ENCODE results near the gene CCDC85C. TPM values are rescaled to one million over a fixed set of nuclear protein-coding genes. Genes with fewer than 3 reads are reported as not detected.

The CCDC85C gene
- total RNA-seq, 1 experiment from 2014 or later = 42.3 TPM

GRCh38 chr14:99552572-99553216, 51.3 kb downstream of the CCDC85C start:
- peaks cover 0 to 8% of the 10 kb centered on the region in 2 experiments; a peak in 2 of 4 replicates for H3K4me1 ChIP-seq (ENCODE audit: control insufficient read depth in 1 of 2, insufficient read depth in 2 of 2, low read length in 2 of 2)
- no peak overlapping the region for H2AFZ ChIP-seq (ENCODE audit: low read depth, low read length, poor library complexity, severe bottlenecking)
- H3K9me2 ChIP-seq (ENCODE audit: insufficient read depth) = no peaks in the 10 kb centered on the region
- H3K4me2 ChIP-seq (ENCODE audit: low read length) = no peak overlapping the region
- no peaks in the 10 kb centered on the region for H4K20me1 ChIP-seq (ENCODE audit: insufficient read depth)
- DNase-seq (ENCODE audit: low read depth, low spot score) (no peak), ATAC-seq (no peak)
- ChIA-PET RAD21 (ENCODE audit: low non-redundant PET in 1 of 2, low total read pairs in 2 of 2, uncharacterized antibody in 2 of 2, unreplicated experiment in 2 of 2) (no interaction called here), POLR2A (no interaction called here), CTCF (interaction anchor here (0.9 kb wide), 1 partner anchor 76 kb away, joined by 3 read pairs; no protein-coding TSS in a partner anchor)
- peaks cover 41% of the 10 kb centered on the region for H3K79me2 ChIP-seq (ENCODE audit: insufficient read depth, low read length)
- no peaks in the 10 kb centered on the region for H3K36me3 ChIP-seq (ENCODE audit: control insufficient read depth in 1 of 2, insufficient read depth in 2 of 2, low read length in 2 of 2)
- TF ChIP-seq CBX3 (IDR thresholded peaks at IDR 0.05; ENCODE audit: low read depth) = no peak
- no TSS peak for BruUV-seq (replicated peaks)
- no peaks in the 10 kb centered on the region for H3K9me3 ChIP-seq (ENCODE audit: control insufficient read depth in 1 of 2, insufficient read depth in 1 of 2, low read depth in 1 of 2, low read length in 2 of 2)
- no peak overlapping the region for H3K4me3 ChIP-seq (replicated peaks in 1 of 2; ENCODE audit: low read depth in 1 of 2, low read length in 2 of 2)
- intact Hi-C loops (cut with micrococcal nuclease) = no loop called here
- H3K27me3 ChIP-seq (ENCODE audit: insufficient read depth, low read length) = no peaks in the 10 kb centered on the region
- no peak overlapping the region for H3K27ac ChIP-seq (ENCODE audit: low read depth, low read length)
- no peak overlapping the region for H3K9ac ChIP-seq (ENCODE audit: low read length)

- no peaks in the 10 kb centered on the region for H3K9me2 ChIP-seq (ENCODE audit: insufficient read depth)
- H3K4me3 ChIP-seq (replicated peaks in 1 of 2; ENCODE audit: low read depth in 1 of 2, low read length in 2 of 2) = no peak overlapping the region
- ATAC-seq (no peak), DNase-seq (ENCODE audit: low read depth, low spot score) (no peak)
- ChIA-PET RAD21 (ENCODE audit: low non-redundant PET in 1 of 2, low total read pairs in 2 of 2, uncharacterized antibody in 2 of 2, unreplicated experiment in 2 of 2) (no interaction called here), POLR2A (no interaction called here), CTCF (no interaction called here)
- H3K9ac ChIP-seq (ENCODE audit: low read length) = no peak overlapping the region
- H3K4me2 ChIP-seq (ENCODE audit: low read length) = no peak overlapping the region
- H3K4me1 ChIP-seq (ENCODE audit: control insufficient read depth in 1 of 2, insufficient read depth in 2 of 2, low read length in 2 of 2) = peaks cover 0 to 8% of the 10 kb centered on the region in 2 experiments; a peak in 2 of 4 replicates
- no peaks in the 10 kb centered on the region for H3K27me3 ChIP-seq (ENCODE audit: insufficient read depth, low read length)
- H4K20me1 ChIP-seq (ENCODE audit: insufficient read depth) = no peaks in the 10 kb centered on the region
- intact Hi-C loops (cut with micrococcal nuclease) = no loop called here
- H3K36me3 ChIP-seq (ENCODE audit: control insufficient read depth in 1 of 2, insufficient read depth in 2 of 2, low read length in 2 of 2) = no peaks in the 10 kb centered on the region
- no peaks in the 10 kb centered on the region for H3K9me3 ChIP-seq (ENCODE audit: control insufficient read depth in 1 of 2, insufficient read depth in 1 of 2, low read depth in 1 of 2, low read length in 2 of 2)
- H3K27ac ChIP-seq (ENCODE audit: low read depth, low read length) = no peak overlapping the region
- BruUV-seq (replicated peaks) = no TSS peak
- H3K79me2 ChIP-seq (ENCODE audit: insufficient read depth, low read length) = peaks cover 38% of the 10 kb centered on the region
- no peak overlapping the region for H2AFZ ChIP-seq (ENCODE audit: low read depth, low read length, poor library complexity, severe bottlenecking)
- no peak for TF ChIP-seq POLR2AphosphoS5 (IDR thresholded peaks at IDR 0.05; ENCODE audit: low read depth, low read length)
- TF ChIP-seq EGR1 (IDR thresholded peaks at IDR 0.05; ENCODE audit: low read depth) = no peak
- TF ChIP-seq ZBTB33 (IDR thresholded peaks at IDR 0.05; ENCODE audit: extremely low read depth, insufficient replicate concordance, low read length) = no peak
- TF ChIP-seq CEBPB (IDR thresholded peaks at IDR 0.05; ENCODE audit: low read depth) = no peak
- no peak for TF ChIP-seq ATF3 (IDR thresholded peaks at IDR 0.05)
- TF ChIP-seq YY1 (IDR thresholded peaks at IDR 0.05; ENCODE audit: extremely low read depth, insufficient replicate concordance, low read depth, low read length) = no peak
- TF ChIP-seq CTCF (IDR thresholded peaks at IDR 0.05 in 2 of 3, conservative IDR thresholded peaks at IDR 0.05 in 1 of 3; ENCODE audit: borderline replicate concordance in 1 of 3, insufficient read depth in 1 of 3, low read depth in 2 of 3, low read length in 2 of 3) = no peak
- no peak for TF ChIP-seq MAX (IDR thresholded peaks at IDR 0.05)
- no peak for TF ChIP-seq ELF1 (IDR thresholded peaks at IDR 0.05; ENCODE audit: borderline replicate concordance, low read depth)
- TF ChIP-seq FOSL1 (IDR thresholded peaks at IDR 0.05; ENCODE audit: low read depth) = no peak
- no peak for TF ChIP-seq SRF (IDR thresholded peaks at IDR 0.05; ENCODE audit: low read depth)
- TF ChIP-seq RAD21 (IDR thresholded peaks at IDR 0.05; ENCODE audit: low read depth) = no peak
- TF ChIP-seq ZFX (IDR thresholded peaks at IDR 0.05) = no peak
- TF ChIP-seq POLR2A (IDR thresholded peaks at IDR 0.05; ENCODE audit: borderline replicate concordance, extremely low read depth, insufficient read depth, insufficient read length) = no peak
- no peak for TF ChIP-seq EZH2phosphoT487 (IDR thresholded peaks at IDR 0.05; ENCODE audit: borderline replicate concordance)
- TF ChIP-seq ZNF274 (IDR thresholded peaks at IDR 0.05; ENCODE audit: low read depth, low read length) = no peak
Observed at GRCh38 chr14:99552021-99552553, 51.9 kb downstream of the CCDC85C start.

Data from HCT116 (cell line).